LNCaP clone FGC (cell line): ENCODE results near the gene BCO2.

Experiments used
- DNase-seq: peaks from one replicate; pipeline ENCODE4 v3.0.0-alpha.2; 2011; ENCODE audit warnings: low read depth
- H3K4me3 ChIP-seq: 2 replicates; pipeline ENCODE4 v1.5.1; 2011; ENCODE audit warnings: mild to moderate bottlenecking, low read depth, low read length, control low read depth
- TF ChIP-seq, protein P1 (sequence below): IDR thresholded peaks from 2 replicates; pipeline ENCODE4 v1.5.1; 2012; ENCODE audit warnings: mild to moderate bottlenecking; ENCODE audit not compliant: control insufficient read depth, insufficient read depth; ENCODE audit errors: extremely low read depth

Gene BCO2

DNA sequence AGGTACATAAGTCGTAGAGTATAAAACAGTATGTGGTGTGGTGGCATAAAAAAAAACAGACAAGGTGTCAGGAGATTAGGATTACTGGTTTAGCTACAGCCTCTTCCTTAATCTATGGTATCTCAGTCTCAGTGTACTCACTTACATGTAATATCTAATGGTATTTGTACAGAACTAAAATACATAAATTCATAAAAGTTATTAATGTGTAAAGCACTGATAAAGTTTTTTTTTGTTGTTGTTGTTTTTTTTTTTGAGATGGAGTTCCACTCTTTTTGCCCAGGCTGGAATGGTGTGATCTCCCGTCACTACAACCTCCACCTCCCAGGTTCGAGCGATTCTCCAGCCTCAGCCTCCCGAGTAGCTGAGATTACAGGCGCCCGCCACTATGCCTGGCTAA, 53.8 kb downstream of the BCO2 start:
- H3K4me3 ChIP-seq, result no peak overlapping the region
- no peak for DNase-seq
- TF ChIP-seq, protein P1, sequence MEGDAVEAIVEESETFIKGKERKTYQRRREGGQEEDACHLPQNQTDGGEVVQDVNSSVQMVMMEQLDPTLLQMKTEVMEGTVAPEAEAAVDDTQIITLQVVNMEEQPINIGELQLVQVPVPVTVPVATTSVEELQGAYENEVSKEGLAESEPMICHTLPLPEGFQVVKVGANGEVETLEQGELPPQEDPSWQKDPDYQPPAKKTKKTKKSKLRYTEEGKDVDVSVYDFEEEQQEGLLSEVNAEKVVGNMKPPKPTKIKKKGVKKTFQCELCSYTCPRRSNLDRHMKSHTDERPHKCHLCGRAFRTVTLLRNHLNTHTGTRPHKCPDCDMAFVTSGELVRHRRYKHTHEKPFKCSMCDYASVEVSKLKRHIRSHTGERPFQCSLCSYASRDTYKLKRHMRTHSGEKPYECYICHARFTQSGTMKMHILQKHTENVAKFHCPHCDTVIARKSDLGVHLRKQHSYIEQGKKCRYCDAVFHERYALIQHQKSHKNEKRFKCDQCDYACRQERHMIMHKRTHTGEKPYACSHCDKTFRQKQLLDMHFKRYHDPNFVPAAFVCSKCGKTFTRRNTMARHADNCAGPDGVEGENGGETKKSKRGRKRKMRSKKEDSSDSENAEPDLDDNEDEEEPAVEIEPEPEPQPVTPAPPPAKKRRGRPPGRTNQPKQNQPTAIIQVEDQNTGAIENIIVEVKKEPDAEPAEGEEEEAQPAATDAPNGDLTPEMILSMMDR, result no peak

DNA sequence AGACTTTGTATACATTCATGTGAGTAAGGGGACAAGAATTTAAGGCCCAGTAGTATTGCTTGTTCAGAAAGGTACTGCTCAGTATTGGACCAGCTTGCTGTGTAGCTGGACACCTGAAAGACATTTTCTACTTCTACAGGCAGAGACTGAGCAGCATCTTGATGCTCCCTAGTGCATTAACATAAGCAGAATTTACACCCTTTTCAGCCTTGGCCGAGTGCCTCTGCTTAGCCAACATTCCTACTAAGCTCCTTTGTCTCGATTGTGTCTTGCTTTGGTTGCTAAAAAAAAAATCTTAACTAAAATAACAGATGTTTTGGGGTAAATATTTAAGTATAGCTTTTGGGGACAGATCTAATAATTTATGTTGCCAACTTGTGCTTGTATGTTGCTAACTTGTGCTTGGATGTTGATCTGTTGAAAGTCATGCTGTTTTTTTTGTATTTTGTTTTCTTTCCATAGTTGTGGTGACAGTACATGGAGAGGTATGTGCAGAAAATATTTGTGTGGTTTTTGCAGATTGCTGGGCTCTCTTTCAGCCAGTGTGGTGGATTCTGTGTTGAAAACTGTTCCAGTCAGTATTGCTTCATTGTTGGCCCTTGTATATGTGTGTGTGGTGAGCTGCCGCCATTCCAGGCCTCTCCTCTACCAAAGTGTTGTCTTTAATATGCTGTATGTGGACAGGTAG, 54.6 kb downstream of the BCO2 start:
- TF ChIP-seq, protein P1, result no peak
- no peak overlapping the region for H3K4me3 ChIP-seq
- no peak for DNase-seq

DNA sequence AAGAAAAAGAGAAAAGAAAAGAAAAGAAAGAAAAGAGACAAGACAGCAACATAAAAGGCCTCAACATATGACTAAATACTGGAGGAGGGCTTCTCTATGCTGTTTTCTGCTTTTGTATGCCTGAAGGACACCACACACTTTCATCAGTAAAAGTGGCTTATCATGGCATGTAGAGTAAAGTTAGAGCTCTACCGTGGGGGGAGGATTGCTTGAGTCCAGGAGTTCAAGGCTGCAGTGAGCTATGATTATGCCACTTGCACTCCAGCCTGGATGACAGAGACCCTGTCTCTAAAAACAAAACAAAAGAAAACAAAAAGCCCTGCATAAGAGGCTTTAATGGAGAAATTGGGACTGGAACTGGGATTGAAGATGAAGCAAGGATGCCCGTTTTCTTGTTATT, 56.6 kb downstream of the BCO2 start:
- TF ChIP-seq, protein P1, result no peak

DNA sequence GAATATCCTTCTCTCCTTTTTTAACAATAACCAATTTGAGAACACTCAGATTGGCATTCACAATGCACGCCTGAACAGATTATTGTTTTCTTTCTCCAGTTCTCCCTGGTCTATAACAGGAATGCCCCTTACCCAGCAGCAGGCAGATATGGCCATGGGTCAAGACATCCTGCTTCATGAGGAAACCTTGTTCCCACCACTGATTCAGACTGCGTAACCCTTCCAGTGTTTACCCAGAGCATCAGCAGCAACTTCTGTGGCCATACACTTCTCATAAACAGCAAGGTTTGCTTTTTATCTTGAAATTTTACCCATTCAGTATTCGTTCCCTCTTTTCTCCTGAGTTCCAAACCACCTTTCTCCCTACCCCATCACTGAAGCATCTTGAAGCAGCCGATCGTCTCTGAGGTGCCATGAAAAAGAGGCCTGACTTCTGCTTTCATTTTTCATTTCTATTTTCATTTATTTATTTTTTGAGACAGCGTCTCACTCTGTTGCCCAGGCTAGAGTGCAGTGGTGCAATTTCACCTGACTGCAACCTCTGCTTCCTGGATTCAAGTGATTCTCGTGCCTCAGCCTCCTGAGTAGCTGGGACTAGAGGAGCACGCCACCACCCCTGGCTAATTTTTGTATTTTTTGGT, 60.6 kb downstream of the BCO2 start:
- no peak for DNase-seq
- TF ChIP-seq, protein P1, result no peak
- no peak overlapping the region for H3K4me3 ChIP-seq

More for the DNA sequence above, 56.6 kb downstream of the BCO2 start:
- H3K4me3 ChIP-seq, result no peak overlapping the region
- DNase-seq, result no peak

DNA sequence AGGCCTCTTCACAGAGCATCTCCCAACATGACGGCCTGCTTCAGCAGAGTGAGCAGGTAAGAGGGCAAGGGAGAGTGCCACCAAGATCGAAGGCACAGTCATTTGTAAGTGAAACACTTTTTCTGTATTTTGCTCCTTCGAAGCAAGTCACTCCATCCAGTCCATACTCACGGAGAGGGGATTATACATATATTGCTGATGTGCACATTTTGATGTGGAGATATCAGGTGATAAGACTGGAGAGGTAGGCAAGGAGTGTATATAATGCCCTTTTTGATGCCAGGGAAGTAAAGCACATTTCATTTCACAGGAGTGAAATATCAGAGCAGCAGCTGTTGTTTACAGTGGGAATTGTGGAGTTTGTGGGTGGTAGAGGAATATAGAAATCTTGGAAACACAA, 62.1 kb downstream of the BCO2 start:
- no peak overlapping the region for H3K4me3 ChIP-seq
- TF ChIP-seq, protein P1, result no peak
- no peak for DNase-seq

DNA sequence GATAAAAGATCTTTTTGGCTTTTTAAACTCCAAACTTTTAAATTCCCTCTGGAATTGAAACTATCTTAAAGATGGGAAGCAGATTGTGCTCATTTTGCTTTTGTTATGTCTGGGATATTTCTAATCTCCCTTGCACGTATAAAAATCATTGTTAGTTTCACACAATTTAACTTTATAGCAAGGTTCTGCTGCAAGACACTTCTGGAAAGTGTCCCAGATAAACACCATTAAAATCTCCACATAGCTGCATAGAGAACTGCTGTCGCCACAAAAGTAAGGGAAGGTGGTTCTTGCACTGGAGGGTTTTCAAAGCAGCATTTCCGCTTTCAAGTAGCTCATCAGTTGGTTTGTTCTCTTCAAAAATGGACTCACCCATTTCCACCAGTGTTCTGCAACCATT, 62.7 kb downstream of the BCO2 start:
- H3K4me3 ChIP-seq, result no peak overlapping the region
- DNase-seq, result peak; percentile 82
- TF ChIP-seq, protein P1, result no peak

DNA sequence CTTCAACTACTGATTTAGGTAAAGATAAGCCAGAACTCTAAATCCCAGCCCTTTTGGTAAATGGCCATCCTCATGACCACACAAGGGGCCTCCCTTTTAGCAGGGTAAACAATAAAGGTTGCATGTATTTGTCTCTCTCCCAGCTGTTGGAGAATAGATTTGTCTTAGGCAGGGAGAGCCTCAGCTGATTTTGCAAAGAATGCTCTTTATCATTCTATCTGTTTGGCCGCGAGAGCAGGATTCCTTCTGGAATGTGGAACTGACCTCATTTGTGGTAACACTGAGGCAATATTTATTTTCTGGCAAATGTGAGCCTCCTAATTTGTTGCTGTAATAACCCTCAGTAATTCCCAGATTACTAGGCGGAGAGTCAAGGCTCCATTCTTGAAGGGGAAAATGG, 66.2 kb downstream of the BCO2 start:
- TF ChIP-seq, protein P1, result no peak
- H3K4me3 ChIP-seq, result no peak overlapping the region
- peak; percentile 52 for DNase-seq
